GM23338 (cell line): ENCODE data around the gene RANGAP1. TPM values are rescaled to one million over a fixed set of nuclear protein-coding genes. Genes with fewer than 3 reads are reported as not detected.

Experiments
- ATAC-seq: fragments of 200-7000 bp; cut with Tn5 transposase; 3 replicates; pipeline ENCODE4 v1.9.1; 2020
- DNase-seq: peaks from one replicate; pipeline ENCODE4 v3.0.0-alpha.2; 2015; ENCODE audit warnings: low spot score
- H2AFZ ChIP-seq: fragments of 200-600 bp; sonication (generic); 2 replicates; pipeline ENCODE4 v1.8.0; 2016; ENCODE audit warnings: antibody characterized with exemption, mild to moderate bottlenecking, moderate library complexity
- H3F3A ChIP-seq: fragments of 200-600 bp; sonication (generic); replicated peaks from 2 replicates; pipeline ENCODE4 v1.8.0; 2017; ENCODE audit warnings: antibody characterized with exemption, mixed run types, low read depth
- H3K27ac ChIP-seq: fragments of 200-600 bp; sonication (generic); 2 replicates; pipeline ENCODE4 v1.6.1; 2016; ENCODE audit warnings: low read depth
- H3K27me3 ChIP-seq: fragments of 200-600 bp; sonication (generic); 2 replicates; pipeline ENCODE4 v1.8.0; 2016; ENCODE audit warnings: mild to moderate bottlenecking, mixed run types, moderate library complexity; ENCODE audit not compliant: insufficient read depth
- H3K36me3 ChIP-seq: fragments of 200-600 bp; sonication (generic); 2 replicates; pipeline ENCODE4 v1.8.0; 2016; ENCODE audit warnings: mild to moderate bottlenecking; ENCODE audit not compliant: insufficient read depth
- H3K4me1 ChIP-seq: fragments of 200-600 bp; sonication (generic); 2 replicates; pipeline ENCODE4 v1.8.0; 2016; ENCODE audit warnings: mild to moderate bottlenecking, moderate library complexity; ENCODE audit not compliant: insufficient read depth
- H3K4me2 ChIP-seq: fragments of 200-600 bp; sonication (generic); 2 replicates; pipeline ENCODE4 v1.7.1; 2017; ENCODE audit warnings: mixed run types
- H3K4me3 ChIP-seq: fragments of 200-600 bp; sonication (generic); 2 replicates; pipeline ENCODE4 v1.6.1; 2016; ENCODE audit warnings: mixed run types
- H3K79me2 ChIP-seq: fragments of 200-600 bp; sonication (generic); replicated peaks from 2 replicates; pipeline ENCODE4 v1.8.0; 2017; ENCODE audit warnings: mild to moderate bottlenecking; ENCODE audit not compliant: insufficient read depth
- H3K9me2 ChIP-seq: fragments of 200-600 bp; sonication (generic); 2 replicates; pipeline ENCODE4 v1.8.0; 2017; ENCODE audit not compliant: insufficient read depth
- H4K20me1 ChIP-seq: fragments of 200-600 bp; sonication (generic); replicated peaks from 2 replicates; pipeline ENCODE4 v1.8.0; 2017; ENCODE audit warnings: mild to moderate bottlenecking; ENCODE audit not compliant: insufficient read depth
- H3K27ac Mint-ChIP-seq: 2 replicates; pipeline ENCODE4 v1.8.0; 2020; ENCODE audit warnings: inconsistent platforms, mild to moderate bottlenecking, moderate library complexity, mixed read lengths
- H3K27me3 Mint-ChIP-seq: 3 replicates; pipeline ENCODE4 v1.8.0; 2022; ENCODE audit warnings: low read depth, mild to moderate bottlenecking, moderate library complexity, mixed read lengths, inconsistent platforms; ENCODE audit not compliant: insufficient read depth, poor library complexity
- H3K36me3 Mint-ChIP-seq: 3 replicates; pipeline ENCODE4 v1.8.0; 2021; ENCODE audit warnings: low read depth, mild to moderate bottlenecking, inconsistent platforms, moderate library complexity, mixed read lengths
- H3K4me1 Mint-ChIP-seq: 3 replicates; pipeline ENCODE4 v1.8.0; 2020; ENCODE audit warnings: mild to moderate bottlenecking, inconsistent platforms, mixed read lengths
- H3K4me3 Mint-ChIP-seq: 3 replicates; pipeline ENCODE4 v1.8.0; 2021; ENCODE audit warnings: moderate library complexity, mild to moderate bottlenecking, inconsistent platforms, mixed read lengths
- H3K9me3 Mint-ChIP-seq: 3 replicates; pipeline ENCODE4 v1.8.0; 2020; ENCODE audit warnings: moderate library complexity, mild to moderate bottlenecking, inconsistent platforms, mixed read lengths
- CREB1 ChIP-seq: fragments of 250-450 bp; sonication (Bioruptor Pico); IDR thresholded peaks from 2 replicates; pipeline ENCODE4 v1.5.0; 2020; ENCODE audit warnings: low read depth, mild to moderate bottlenecking, moderate library complexity
- ETS1 ChIP-seq: IDR thresholded peaks from 2 replicates; pipeline ENCODE4 v1.6.1; 2016; ENCODE audit warnings: antibody characterized with exemption
- EZH2 ChIP-seq: fragments of 200-600 bp; sonication (generic); IDR thresholded peaks from one replicate; pipeline ENCODE4 v1.8.0; 2017; ENCODE audit warnings: antibody characterized with exemption, mild to moderate bottlenecking, low read depth; ENCODE audit not compliant: unreplicated experiment
- EZH2phosphoT487 ChIP-seq: fragments of 200-600 bp; sonication (generic); IDR thresholded peaks from one replicate; pipeline ENCODE4 v1.8.1; 2018; ENCODE audit warnings: antibody characterized with exemption; ENCODE audit not compliant: unreplicated experiment
- JUNB ChIP-seq: IDR thresholded peaks from one replicate; pipeline ENCODE4 v1.6.1; 2016; ENCODE audit warnings: antibody characterized with exemption; ENCODE audit not compliant: unreplicated experiment
- NANOG ChIP-seq: IDR thresholded peaks from 2 replicates; pipeline ENCODE4 v1.6.1; 2016; ENCODE audit warnings: antibody characterized with exemption, borderline replicate concordance
- REST ChIP-seq: IDR thresholded peaks from one replicate; pipeline ENCODE4 v1.6.1; 2018; ENCODE audit warnings: antibody characterized with exemption; ENCODE audit not compliant: unreplicated experiment
- STAT1 ChIP-seq: IDR thresholded peaks from one replicate; pipeline ENCODE4 v1.6.1; 2016; ENCODE audit warnings: antibody characterized with exemption; ENCODE audit not compliant: unreplicated experiment
- ZNF114 ChIP-seq: fragments of 250-450 bp; sonication (Bioruptor Pico); IDR thresholded peaks from 2 replicates; pipeline ENCODE4 v1.5.0; 2020; ENCODE audit warnings: mild to moderate bottlenecking, moderate library complexity
- ZNF331 ChIP-seq: fragments of 250-450 bp; sonication (Bioruptor Pico); IDR thresholded peaks from 2 replicates; pipeline ENCODE4 v1.5.0; 2020; ENCODE audit warnings: low read depth, mild to moderate bottlenecking, moderate library complexity
- polyA plus RNA-seq: library from polyadenylated mRNA; unstranded; fragments of >200 nt; fragmentation: Nextera tagmentation; extraction: Ambion mirVana; gene quantifications from 2 replicates; pipeline ENCODE4 v1.2.1, GENCODE V29; 2016
- total RNA-seq: library from RNA; depleted of rRNA; stranded (reverse); fragments of >200 nt; shearing (Covaris generic); gene quantifications from 2 replicates; pipeline ENCODE4 v1.2.3, GENCODE V29; 2014
- TF ChIP-seq, protein P1 (sequence below), 2 experiments: fragments of 200-600 bp in 1 of 2; sonication (generic) in 1 of 2; conservative IDR thresholded peaks; 2 replicates each; pipeline versions ENCODE4 v1.5.1 to v1.6.1; 2016 to 2017; ENCODE audit warnings: antibody characterized with exemption in 2 of 2, low read depth in 2 of 2, mild to moderate bottlenecking in 2 of 2, moderate library complexity in 1 of 2
- TF ChIP-seq, protein P2 (sequence below): fragments of 250-450 bp; sonication (Bioruptor Pico); IDR thresholded peaks from 2 replicates; pipeline ENCODE4 v1.5.0; 2020; ENCODE audit warnings: mild to moderate bottlenecking, moderate library complexity

RANGAP1 gene
- total and polyA plus RNA-seq, 2 experiments from 2014 or later, result 54.7 to 141 TPM

DNA sequence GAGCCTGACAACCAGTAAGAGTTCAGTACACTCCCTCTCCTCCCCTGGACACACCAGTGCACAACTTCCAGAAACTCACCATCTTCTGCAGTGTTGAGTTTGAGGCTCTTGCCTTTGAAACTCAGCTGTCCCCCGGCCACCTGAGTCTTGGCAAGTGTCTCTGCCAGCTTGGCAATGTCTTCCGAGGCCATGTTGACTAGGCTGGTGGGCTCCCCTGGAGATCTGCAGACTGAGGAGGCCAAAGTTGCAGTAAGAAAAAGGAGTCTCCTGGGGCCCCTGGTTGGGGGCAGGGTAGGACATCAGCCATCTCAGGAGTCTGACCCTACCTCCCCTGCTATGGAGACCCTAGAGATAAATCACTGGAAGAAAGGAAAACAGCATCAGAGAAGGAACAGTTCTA lies 5.1 kb downstream of the RANGAP1 start:
- H3K9me3 Mint-ChIP-seq, result no peaks in the 10 kb centered on the region
- H3K36me3 Mint-ChIP-seq, result peaks cover 84% of the 10 kb centered on the region
- H3K79me2 ChIP-seq, result peaks cover 73% of the 10 kb centered on the region

More for the DNA sequence above, 5.1 kb downstream of the RANGAP1 start:
- H3K4me1 Mint-ChIP-seq, result peaks cover 17% of the 10 kb centered on the region
- ATAC-seq (no peak), DNase-seq (no peak)
- Histone ChIP-seq H3K4me3 (no peak overlapping the region), H3K9me2 (no peaks in the 10 kb centered on the region), H3K27ac (peak overlapping the region; percentile 45; the same call in 1 of the 2 replicates), H4K20me1 (peaks cover 63% of the 10 kb centered on the region), H3K27me3 (no peaks in the 10 kb centered on the region), H3F3A (peaks cover 19% of the 10 kb centered on the region), H3K4me1 (peaks cover 10% of the 10 kb centered on the region), H3K36me3 (peaks cover 75% of the 10 kb centered on the region), H2AFZ (no peak overlapping the region), H3K4me2 (no peak overlapping the region)
- no peaks in the 10 kb centered on the region for H3K27me3 Mint-ChIP-seq
- H3K27ac Mint-ChIP-seq, result peak overlapping the region; percentile 40; the same call in 1 of the 2 replicates
- no peak overlapping the region for H3K4me3 Mint-ChIP-seq
- TF ChIP-seq CREB1 (CRISPR knock-in tag) (no peak), JUNB (no peak), EZH2 (no peak), EZH2phosphoT487 (no peak), ZNF331 (CRISPR knock-in tag) (no peak), NANOG (no peak), REST (no peak), ZNF114 (CRISPR knock-in tag) (no peak), ETS1 (no peak), STAT1 (no peak)
- TF ChIP-seq, protein P1, sequence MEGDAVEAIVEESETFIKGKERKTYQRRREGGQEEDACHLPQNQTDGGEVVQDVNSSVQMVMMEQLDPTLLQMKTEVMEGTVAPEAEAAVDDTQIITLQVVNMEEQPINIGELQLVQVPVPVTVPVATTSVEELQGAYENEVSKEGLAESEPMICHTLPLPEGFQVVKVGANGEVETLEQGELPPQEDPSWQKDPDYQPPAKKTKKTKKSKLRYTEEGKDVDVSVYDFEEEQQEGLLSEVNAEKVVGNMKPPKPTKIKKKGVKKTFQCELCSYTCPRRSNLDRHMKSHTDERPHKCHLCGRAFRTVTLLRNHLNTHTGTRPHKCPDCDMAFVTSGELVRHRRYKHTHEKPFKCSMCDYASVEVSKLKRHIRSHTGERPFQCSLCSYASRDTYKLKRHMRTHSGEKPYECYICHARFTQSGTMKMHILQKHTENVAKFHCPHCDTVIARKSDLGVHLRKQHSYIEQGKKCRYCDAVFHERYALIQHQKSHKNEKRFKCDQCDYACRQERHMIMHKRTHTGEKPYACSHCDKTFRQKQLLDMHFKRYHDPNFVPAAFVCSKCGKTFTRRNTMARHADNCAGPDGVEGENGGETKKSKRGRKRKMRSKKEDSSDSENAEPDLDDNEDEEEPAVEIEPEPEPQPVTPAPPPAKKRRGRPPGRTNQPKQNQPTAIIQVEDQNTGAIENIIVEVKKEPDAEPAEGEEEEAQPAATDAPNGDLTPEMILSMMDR (conservative IDR thresholded peaks at IDR 0.05; ENCODE audit: low read depth in 2 of 2), result no peak
- TF ChIP-seq, protein P2, sequence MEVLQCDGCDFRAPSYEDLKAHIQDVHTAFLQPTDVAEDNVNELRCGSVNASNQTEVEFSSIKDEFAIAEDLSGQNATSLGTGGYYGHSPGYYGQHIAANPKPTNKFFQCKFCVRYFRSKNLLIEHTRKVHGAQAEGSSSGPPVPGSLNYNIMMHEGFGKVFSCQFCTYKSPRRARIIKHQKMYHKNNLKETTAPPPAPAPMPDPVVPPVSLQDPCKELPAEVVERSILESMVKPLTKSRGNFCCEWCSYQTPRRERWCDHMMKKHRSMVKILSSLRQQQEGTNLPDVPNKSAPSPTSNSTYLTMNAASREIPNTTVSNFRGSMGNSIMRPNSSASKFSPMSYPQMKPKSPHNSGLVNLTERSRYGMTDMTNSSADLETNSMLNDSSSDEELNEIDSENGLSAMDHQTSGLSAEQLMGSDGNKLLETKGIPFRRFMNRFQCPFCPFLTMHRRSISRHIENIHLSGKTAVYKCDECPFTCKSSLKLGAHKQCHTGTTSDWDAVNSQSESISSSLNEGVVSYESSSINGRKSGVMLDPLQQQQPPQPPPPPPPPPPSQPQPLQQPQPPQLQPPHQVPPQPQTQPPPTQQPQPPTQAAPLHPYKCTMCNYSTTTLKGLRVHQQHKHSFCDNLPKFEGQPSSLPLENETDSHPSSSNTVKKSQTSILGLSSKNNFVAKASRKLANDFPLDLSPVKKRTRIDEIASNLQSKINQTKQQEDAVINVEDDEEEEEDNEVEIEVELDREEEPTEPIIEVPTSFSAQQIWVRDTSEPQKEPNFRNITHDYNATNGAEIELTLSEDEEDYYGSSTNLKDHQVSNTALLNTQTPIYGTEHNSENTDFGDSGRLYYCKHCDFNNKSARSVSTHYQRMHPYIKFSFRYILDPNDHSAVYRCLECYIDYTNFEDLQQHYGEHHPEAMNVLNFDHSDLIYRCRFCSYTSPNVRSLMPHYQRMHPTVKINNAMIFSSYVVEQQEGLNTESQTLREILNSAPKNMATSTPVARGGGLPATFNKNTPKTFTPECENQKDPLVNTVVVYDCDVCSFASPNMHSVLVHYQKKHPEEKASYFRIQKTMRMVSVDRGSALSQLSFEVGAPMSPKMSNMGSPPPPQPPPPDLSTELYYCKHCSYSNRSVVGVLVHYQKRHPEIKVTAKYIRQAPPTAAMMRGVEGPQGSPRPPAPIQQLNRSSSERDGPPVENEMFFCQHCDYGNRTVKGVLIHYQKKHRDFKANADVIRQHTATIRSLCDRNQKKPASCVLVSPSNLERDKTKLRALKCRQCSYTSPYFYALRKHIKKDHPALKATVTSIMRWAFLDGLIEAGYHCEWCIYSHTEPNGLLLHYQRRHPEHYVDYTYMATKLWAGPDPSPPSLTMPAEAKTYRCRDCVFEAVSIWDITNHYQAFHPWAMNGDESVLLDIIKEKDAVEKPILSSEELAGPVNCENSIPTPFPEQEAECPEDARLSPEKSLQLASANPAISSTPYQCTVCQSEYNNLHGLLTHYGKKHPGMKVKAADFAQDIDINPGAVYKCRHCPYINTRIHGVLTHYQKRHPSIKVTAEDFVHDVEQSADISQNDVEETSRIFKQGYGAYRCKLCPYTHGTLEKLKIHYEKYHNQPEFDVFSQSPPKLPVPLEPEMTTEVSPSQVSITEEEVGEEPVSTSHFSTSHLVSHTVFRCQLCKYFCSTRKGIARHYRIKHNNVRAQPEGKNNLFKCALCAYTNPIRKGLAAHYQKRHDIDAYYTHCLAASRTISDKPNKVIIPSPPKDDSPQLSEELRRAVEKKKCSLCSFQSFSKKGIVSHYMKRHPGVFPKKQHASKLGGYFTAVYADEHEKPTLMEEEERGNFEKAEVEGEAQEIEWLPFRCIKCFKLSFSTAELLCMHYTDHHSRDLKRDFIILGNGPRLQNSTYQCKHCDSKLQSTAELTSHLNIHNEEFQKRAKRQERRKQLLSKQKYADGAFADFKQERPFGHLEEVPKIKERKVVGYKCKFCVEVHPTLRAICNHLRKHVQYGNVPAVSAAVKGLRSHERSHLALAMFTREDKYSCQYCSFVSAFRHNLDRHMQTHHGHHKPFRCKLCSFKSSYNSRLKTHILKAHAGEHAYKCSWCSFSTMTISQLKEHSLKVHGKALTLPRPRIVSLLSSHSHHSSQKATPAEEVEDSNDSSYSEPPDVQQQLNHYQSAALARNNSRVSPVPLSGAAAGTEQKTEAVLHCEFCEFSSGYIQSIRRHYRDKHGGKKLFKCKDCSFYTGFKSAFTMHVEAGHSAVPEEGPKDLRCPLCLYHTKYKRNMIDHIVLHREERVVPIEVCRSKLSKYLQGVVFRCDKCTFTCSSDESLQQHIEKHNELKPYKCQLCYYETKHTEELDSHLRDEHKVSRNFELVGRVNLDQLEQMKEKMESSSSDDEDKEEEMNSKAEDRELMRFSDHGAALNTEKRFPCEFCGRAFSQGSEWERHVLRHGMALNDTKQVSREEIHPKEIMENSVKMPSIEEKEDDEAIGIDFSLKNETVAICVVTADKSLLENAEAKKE, result no peak
